CD8-positive, alpha-beta memory T cell (primary cell): ENCODE results near the gene FDXR. TPM values are rescaled to one million over a fixed set of nuclear protein-coding genes. Genes with fewer than 3 reads are reported as not detected.
A peak's percentile ranks its signal among the peaks of the same experiment; 100 is the strongest.

ENCODE experiments used
- CTCF ChIA-PET: fragments of 350-600 bp; sonication (Branson Sonifier 250); formaldehyde crosslinking; loops from one replicate; lab custom pipeline; 2021; ENCODE audit warnings: antibody characterized with exemption; lab: Charles Lee
- POLR2A ChIA-PET: fragments of 350-600 bp; sonication (Branson Sonifier 250); formaldehyde crosslinking; loops from one replicate; lab custom pipeline; 2021; ENCODE audit warnings: antibody characterized with exemption; lab: Charles Lee
- DNase-seq, 5 donors: peaks; one replicate each; pipeline versions ENCODE4 v3.0.0 to v3.0.0-alpha.2; 2020 to 2022; ENCODE audit warnings: mixed read lengths in 1 of 5
- H3K27ac ChIP-seq: one replicate; pipeline ENCODE4 v1.7.0; 2013; ENCODE audit warnings: low read depth, mild to moderate bottlenecking, low read length, moderate library complexity
- H3K27me3 ChIP-seq: 2 replicates; pipeline ENCODE4 v1.7.0; 2013; ENCODE audit warnings: low read length, mild to moderate bottlenecking; ENCODE audit not compliant: insufficient read depth, poor library complexity, severe bottlenecking
- H3K36me3 ChIP-seq: 2 replicates; pipeline ENCODE4 v1.7.0; 2013; ENCODE audit warnings: mild to moderate bottlenecking, low read length, moderate library complexity; ENCODE audit not compliant: insufficient read depth
- H3K4me1 ChIP-seq: 2 replicates; pipeline ENCODE4 v1.7.0; 2013; ENCODE audit warnings: mild to moderate bottlenecking, low read length, moderate library complexity; ENCODE audit not compliant: insufficient read depth
- H3K4me3 ChIP-seq: 2 replicates; pipeline ENCODE4 v1.7.0; 2013; ENCODE audit warnings: mild to moderate bottlenecking, low read length
- H3K9me3 ChIP-seq: 2 replicates; pipeline ENCODE4 v1.7.0; 2013; ENCODE audit warnings: mild to moderate bottlenecking, low read length
- H3K27ac Mint-ChIP-seq, 8 donors: one replicate each; pipeline ENCODE4 v1.8.0; 2020 to 2021; ENCODE audit warnings: mixed read lengths in 8 of 8, mild to moderate bottlenecking in 6 of 8, inconsistent platforms in 3 of 8, moderate library complexity in 3 of 8
- H3K27me3 Mint-ChIP-seq, 2 donors: one replicate each; pipeline ENCODE4 v1.8.0; 2020 to 2021; ENCODE audit warnings: mixed read lengths in 2 of 2, mild to moderate bottlenecking in 1 of 2, moderate library complexity in 1 of 2
- H3K36me3 Mint-ChIP-seq, 3 donors: one replicate each; pipeline ENCODE4 v1.8.0; 2020 to 2021; ENCODE audit warnings: mixed read lengths in 3 of 3, inconsistent platforms in 1 of 3, mild to moderate bottlenecking in 1 of 3
- H3K4me1 Mint-ChIP-seq, 3 donors: one replicate each; pipeline ENCODE4 v1.8.0; 2020 to 2021; ENCODE audit warnings: mixed read lengths in 3 of 3, inconsistent platforms in 1 of 3, mild to moderate bottlenecking in 1 of 3
- H3K4me3 Mint-ChIP-seq, 7 donors: one replicate each; pipeline ENCODE4 v1.8.0; 2020 to 2021; ENCODE audit warnings: mixed read lengths in 7 of 7, mild to moderate bottlenecking in 6 of 7, moderate library complexity in 4 of 7, inconsistent platforms in 2 of 7
- H3K9me3 Mint-ChIP-seq, 5 donors: one replicate each; pipeline ENCODE4 v1.8.0; 2020 to 2022; ENCODE audit warnings: mixed read lengths in 5 of 5, mild to moderate bottlenecking in 3 of 5, moderate library complexity in 2 of 5, inconsistent platforms in 1 of 5
- polyA plus RNA-seq: library from polyadenylated mRNA; unstranded; fragments of 300-500 nt; fragmentation: Illumina TruSeq; gene quantifications from one replicate; pipeline ENCODE4 v1.2.3, GENCODE V29; 2021
- total RNA-seq, 2 experiments: library from RNA; stranded (reverse); gene quantifications; one replicate each; pipeline ENCODE4 v1.2.3, GENCODE V29; 2021

The FDXR gene
- total and polyA plus RNA-seq, 3 experiments from 2014 or later: 6.4 to 33.3 (median 32.9) TPM

DNA sequence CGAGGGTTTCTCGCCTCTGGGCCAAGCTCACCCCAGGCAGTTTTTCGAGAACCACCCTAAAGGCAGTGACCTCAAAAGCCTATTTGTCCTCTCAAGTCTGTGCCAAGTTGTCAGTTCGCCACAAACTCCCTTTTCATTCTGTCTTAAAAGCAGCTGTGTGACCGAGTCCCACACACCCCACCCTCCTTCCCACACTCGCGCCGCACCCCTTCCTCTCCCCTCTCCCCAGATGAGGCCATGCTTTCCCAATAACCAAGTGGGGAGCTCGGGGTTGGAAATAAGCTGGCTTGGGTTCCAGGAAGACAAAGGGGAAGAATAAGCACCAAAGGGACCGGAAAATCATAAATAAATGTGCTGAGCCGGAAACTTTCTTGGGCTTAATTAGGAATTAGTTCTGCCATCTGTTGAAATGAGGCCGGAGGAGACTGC, 49.8 kb downstream of the FDXR start:
- no peak overlapping the region for H3K27ac Mint-ChIP-seq
- Histone ChIP-seq H3K36me3 (peaks cover 6% of the 10 kb centered on the region), H3K9me3 (no peaks in the 10 kb centered on the region)

DNA sequence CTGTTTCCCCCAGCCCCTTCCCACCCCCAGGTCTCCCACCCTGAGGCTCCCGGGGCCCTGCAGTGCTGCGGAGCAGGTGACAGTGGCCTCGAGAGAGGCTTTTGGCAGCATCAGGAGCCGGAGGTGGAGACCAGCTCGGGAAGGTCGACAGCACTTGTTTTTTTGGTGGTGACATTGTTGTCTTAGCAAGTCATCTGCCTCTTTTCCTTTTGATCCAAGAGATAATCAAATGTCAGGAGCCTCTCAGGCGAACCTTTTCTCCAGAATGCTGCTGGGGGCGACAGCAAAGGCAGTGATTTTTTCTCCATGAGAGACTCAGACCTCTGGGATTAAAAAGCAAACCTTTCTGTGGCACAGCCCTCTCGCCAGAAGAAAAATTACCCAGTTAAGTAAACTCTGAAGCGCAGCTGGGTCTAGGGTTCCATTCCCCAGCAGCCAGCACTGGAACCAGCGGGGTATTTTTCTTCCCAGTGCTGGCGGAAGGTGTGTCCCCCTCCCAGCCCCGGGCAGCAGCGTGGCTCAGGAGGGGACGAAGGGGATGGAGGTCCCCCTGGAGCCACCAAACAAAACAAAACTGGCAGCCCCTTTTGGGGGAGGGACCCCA, 50.4 kb downstream of the FDXR start:
- Mint-ChIP-seq H3K4me1 (peaks cover 0 to 1% (median 0%) of the 10 kb centered on the region in 3 donors), H3K9me3 (no peaks in the 10 kb centered on the region), H3K27ac (no peak overlapping the region), H3K27me3 (no peaks in the 10 kb centered on the region), H3K36me3 (peaks cover 3 to 75% (median 3%) of the 10 kb centered on the region in 3 donors), H3K4me3 (no peak overlapping the region)
- DNase-seq: no peak
- ChIA-PET POLR2A (no interaction called here), CTCF (no interaction called here)
- Histone ChIP-seq H3K36me3 (peaks cover 6% of the 10 kb centered on the region), H3K27ac (no peak overlapping the region), H3K4me1 (no peaks in the 10 kb centered on the region), H3K27me3 (no peaks in the 10 kb centered on the region), H3K4me3 (no peak overlapping the region), H3K9me3 (no peaks in the 10 kb centered on the region)

More for the DNA sequence above, 49.8 kb downstream of the FDXR start:
- Histone ChIP-seq H3K4me3 (no peak overlapping the region), H3K27me3 (no peaks in the 10 kb centered on the region), H3K27ac (no peak overlapping the region), H3K4me1 (no peaks in the 10 kb centered on the region)
- no peak overlapping the region for H3K4me3 Mint-ChIP-seq
- H3K9me3 Mint-ChIP-seq: no peaks in the 10 kb centered on the region
- H3K27me3 Mint-ChIP-seq: no peaks in the 10 kb centered on the region
- peaks cover 3 to 74% (median 3%) of the 10 kb centered on the region in 3 donors for H3K36me3 Mint-ChIP-seq
- CTCF ChIA-PET: no interaction called here
- POLR2A ChIA-PET: no interaction called here
- peaks cover 0 to 1% (median 0%) of the 10 kb centered on the region in 3 donors for H3K4me1 Mint-ChIP-seq
- no peak for DNase-seq

DNA sequence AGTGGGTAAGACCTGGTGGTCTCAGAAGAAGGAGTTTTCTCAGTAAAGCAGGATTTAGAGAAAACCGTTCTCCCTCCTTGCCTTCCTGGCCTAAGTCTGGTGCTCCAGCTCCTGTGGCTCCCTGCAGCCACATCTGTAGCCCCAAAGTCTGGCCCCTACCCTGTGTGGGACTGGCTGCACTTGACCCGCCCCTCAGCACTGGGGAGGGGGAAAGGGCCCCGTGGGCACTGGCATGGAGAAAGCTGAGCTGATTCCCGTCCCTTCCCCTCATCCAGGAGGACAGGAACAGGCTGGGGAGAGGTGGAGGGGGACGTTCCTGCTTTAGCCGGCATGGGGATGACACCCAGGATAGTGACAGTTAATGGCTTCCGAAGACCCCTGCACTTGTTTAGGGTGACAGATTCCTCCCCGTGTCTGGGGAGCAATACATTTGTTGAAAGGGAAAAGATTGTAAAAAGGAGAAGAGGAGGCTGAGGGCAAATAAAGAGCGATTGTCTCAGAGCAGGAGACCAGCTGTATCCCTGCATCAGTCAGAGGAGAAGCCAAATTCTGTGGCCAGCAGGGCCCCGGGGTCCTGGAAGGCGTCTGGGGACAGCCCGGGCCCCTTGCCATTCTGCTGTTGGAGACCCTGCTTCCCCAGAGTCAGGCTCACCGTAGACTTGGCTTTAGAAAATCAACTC, 51.0 kb downstream of the FDXR start:
- H3K4me3 ChIP-seq: no peak overlapping the region
- no peak for DNase-seq
- H3K36me3 ChIP-seq: peaks cover 6% of the 10 kb centered on the region
- H3K4me1 ChIP-seq: no peaks in the 10 kb centered on the region
- H3K9me3 ChIP-seq: no peaks in the 10 kb centered on the region
- peaks cover 3 to 77% (median 6%) of the 10 kb centered on the region in 3 donors for H3K36me3 Mint-ChIP-seq
- H3K4me3 Mint-ChIP-seq: peak overlapping the region in 1 of 7 donors; percentile 6
- H3K27me3 ChIP-seq: no peaks in the 10 kb centered on the region
- no peak overlapping the region for H3K27ac ChIP-seq
- no peaks in the 10 kb centered on the region for H3K4me1 Mint-ChIP-seq
- H3K27me3 Mint-ChIP-seq: no peaks in the 10 kb centered on the region
- H3K9me3 Mint-ChIP-seq: no peaks in the 10 kb centered on the region
- ChIA-PET CTCF (no interaction called here), POLR2A (no interaction called here)
- no peak overlapping the region for H3K27ac Mint-ChIP-seq

DNA sequence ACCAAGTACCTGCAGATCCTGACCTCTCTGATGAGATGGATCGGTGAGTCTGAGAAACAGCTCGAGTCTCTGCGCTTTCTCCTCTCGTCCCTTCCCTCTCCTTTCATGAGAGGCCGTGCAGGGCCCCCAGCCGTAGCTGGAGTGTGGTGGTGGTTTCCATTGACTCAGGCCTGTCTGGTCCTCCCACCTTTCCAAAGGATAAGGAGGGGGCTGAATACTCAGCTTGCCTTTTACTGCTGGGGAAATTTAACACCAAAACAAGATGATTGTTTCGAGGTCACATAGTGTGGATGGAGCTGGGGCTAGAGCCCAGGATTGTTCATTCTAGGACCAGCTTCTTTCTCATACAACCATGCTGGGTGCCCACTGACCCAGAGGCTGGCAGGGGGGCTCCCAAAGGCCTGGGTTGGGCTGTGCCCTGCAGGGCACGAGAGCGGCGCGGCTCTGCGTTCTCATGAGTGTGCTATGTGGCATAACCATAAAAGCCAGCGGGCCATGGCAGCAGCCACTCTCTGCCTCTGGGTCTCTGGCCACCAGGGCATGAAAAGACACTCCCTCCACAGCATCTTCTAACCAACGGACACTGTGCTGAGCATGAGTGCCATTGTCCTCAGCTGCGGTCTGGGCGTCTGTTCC, 52.9 kb downstream of the FDXR start:
- CTCF ChIA-PET: no interaction called here
- no peak for DNase-seq
- Histone ChIP-seq H3K4me3 (no peak overlapping the region), H3K4me1 (no peaks in the 10 kb centered on the region), H3K27ac (no peak overlapping the region), H3K9me3 (no peaks in the 10 kb centered on the region), H3K36me3 (peaks cover 6% of the 10 kb centered on the region), H3K27me3 (no peaks in the 10 kb centered on the region)
- POLR2A ChIA-PET: no interaction called here
- Mint-ChIP-seq H3K36me3 (peaks cover 3 to 74% (median 7%) of the 10 kb centered on the region in 3 donors), H3K27me3 (no peaks in the 10 kb centered on the region), H3K4me3 (no peak overlapping the region), H3K4me1 (peaks cover 0 to 3% (median 0%) of the 10 kb centered on the region in 3 donors), H3K9me3 (no peaks in the 10 kb centered on the region), H3K27ac (no peak overlapping the region)

DNA sequence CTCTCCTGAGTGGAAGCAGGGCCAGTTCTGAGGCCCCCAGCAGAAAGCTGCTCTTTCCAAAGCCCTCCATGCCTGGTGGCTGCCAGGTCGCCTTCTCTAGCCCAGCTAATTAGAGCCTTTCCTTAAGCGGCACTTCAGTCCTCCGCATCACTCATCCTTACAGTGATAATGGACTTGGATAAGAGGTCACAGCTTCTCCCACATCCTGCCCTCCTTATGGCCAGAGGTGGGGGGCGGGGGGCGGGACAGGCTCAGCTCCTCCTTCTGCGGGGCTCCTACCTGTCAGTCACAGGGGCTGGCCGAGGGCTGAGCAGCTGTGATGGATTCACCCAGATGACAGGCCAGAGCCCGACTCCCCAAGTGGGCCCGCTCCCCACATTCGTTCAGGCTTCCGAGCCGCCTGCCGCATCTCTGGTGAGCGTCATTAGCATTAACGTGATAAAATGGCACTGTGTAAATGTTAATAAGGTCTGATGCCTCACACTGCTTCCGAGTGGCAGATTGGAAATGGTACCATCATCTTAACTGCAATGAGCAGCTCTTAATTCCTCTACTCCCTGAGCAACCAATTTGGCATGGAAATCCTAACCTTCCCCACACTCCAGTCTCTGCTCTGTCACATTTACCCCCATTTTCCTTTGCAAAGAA, 54.4 kb downstream of the FDXR start:
- no peak for DNase-seq
- Histone ChIP-seq H3K27me3 (no peaks in the 10 kb centered on the region), H3K36me3 (peaks cover 6% of the 10 kb centered on the region), H3K4me3 (no peak overlapping the region), H3K9me3 (no peaks in the 10 kb centered on the region), H3K4me1 (no peaks in the 10 kb centered on the region), H3K27ac (no peak overlapping the region)
- H3K36me3 Mint-ChIP-seq: peaks cover 3 to 74% (median 7%) of the 10 kb centered on the region in 3 donors
- H3K9me3 Mint-ChIP-seq: no peaks in the 10 kb centered on the region
- H3K27ac Mint-ChIP-seq: no peak overlapping the region
- H3K4me3 Mint-ChIP-seq: no peak overlapping the region
- H3K4me1 Mint-ChIP-seq: peaks cover 0 to 3% (median 0%) of the 10 kb centered on the region in 3 donors
- POLR2A ChIA-PET: no interaction called here
- CTCF ChIA-PET: interaction anchor here (1.3 kb wide), 1 partner anchor 27 kb away, joined by 3 read pairs; no protein-coding TSS in a partner anchor
- no peaks in the 10 kb centered on the region for H3K27me3 Mint-ChIP-seq

DNA sequence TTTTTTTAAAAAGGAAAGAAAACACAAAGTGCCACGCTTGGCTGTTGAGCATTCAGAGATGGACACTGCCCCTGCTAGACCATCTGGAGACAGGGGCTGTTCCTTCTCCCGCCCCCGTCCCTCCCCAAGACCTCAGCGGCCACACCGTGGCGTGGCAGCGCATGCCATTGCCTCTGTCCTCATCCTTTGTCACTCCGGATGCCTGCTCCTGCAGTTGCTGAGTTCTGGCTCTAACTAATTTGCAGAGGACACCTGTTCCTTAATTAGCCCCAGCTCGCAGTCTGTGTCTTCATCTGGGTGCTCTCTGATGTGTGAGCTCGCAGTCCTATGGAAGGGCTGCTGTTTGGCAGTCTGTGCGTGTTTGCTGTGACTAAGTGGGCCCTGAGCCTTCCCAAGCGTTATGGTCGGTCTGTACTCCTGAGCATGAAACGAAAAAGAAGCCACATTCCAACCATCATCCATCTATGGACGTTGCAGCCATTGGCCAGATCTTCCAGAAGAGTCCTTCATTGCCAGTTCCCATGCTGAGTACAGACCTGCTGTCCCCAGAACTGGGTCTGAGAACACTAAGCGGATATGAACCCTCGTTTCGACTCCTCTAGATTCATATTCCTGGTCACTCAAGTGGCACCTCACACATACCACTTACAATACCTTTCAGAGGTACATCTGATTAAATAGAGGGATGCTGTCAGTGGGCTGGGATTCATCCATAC, 55.7 kb downstream of the FDXR start:
- peaks cover 0 to 1% of the 10 kb centered on the region in 2 donors for H3K27me3 Mint-ChIP-seq
- Histone ChIP-seq H3K4me3 (no peak overlapping the region), H3K4me1 (no peaks in the 10 kb centered on the region), H3K27me3 (no peaks in the 10 kb centered on the region), H3K27ac (no peak overlapping the region), H3K36me3 (peaks cover 6% of the 10 kb centered on the region), H3K9me3 (no peaks in the 10 kb centered on the region)
- peaks cover 3 to 81% (median 10%) of the 10 kb centered on the region in 3 donors for H3K36me3 Mint-ChIP-seq
- peak overlapping the region in 1 of 8 donors; percentile 36 for H3K27ac Mint-ChIP-seq
- POLR2A ChIA-PET: no interaction called here
- CTCF ChIA-PET: interaction anchor here (1.0 to 1.1 kb wide), 2 partner anchors 81 to 160 kb away, joined by 3 to 4 read pairs; no protein-coding TSS in a partner anchor
- H3K9me3 Mint-ChIP-seq: no peaks in the 10 kb centered on the region
- DNase-seq: no peak
- H3K4me1 Mint-ChIP-seq: peaks cover 0 to 3% (median 0%) of the 10 kb centered on the region in 3 donors
- no peak overlapping the region for H3K4me3 Mint-ChIP-seq

DNA sequence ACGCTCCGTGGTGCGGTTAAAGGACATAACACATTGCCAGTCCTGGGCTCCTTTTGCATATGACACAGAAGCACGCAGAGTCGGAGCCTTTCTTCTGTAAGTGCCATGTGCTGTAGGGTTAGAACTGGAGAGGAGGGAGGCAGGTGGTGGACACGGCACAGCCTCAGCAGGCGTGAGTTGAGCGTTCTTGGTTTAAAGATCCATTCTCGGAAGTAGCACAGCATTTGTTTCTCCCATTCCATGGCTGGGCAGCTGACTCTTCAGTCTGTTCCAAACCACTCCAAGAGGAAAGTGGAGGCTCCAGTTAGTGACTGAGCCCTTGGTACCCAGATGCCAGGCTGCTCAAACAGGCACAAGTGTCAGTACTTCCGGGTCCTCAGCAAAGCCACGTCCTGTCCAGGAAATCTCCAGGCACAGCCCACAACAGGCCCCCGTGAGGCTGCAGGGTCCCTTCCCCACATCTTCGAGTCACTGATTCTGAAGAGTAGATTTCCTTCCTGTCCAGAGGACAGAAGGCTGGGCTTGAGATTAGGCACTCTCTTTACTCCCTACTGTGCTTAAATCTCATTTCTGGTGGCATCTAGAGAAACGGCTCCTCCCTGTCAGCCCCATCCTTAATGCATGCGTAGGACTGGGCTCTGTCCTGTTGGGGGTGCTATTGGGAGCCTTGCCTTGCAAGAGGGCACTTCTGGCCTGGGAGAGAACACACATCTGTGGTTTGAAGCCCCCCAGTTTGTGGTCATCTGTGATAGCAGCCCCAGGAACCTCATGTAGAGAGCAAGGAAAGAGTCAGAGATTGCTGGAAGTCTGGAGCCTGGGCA, 57.0 kb downstream of the FDXR start:
- POLR2A ChIA-PET: no interaction called here
- Histone ChIP-seq H3K4me3 (no peak overlapping the region), H3K9me3 (no peaks in the 10 kb centered on the region), H3K36me3 (peaks cover 6% of the 10 kb centered on the region), H3K27ac (no peak overlapping the region), H3K27me3 (no peaks in the 10 kb centered on the region), H3K4me1 (no peaks in the 10 kb centered on the region)
- H3K4me1 Mint-ChIP-seq: peaks cover 0 to 3% (median 0%) of the 10 kb centered on the region in 3 donors
- H3K36me3 Mint-ChIP-seq: peaks cover 3 to 76% (median 11%) of the 10 kb centered on the region in 3 donors
- CTCF ChIA-PET: no interaction called here
- DNase-seq: no peak
- H3K4me3 Mint-ChIP-seq: no peak overlapping the region
- no peaks in the 10 kb centered on the region for H3K9me3 Mint-ChIP-seq
- peaks cover 0 to 1% of the 10 kb centered on the region in 2 donors for H3K27me3 Mint-ChIP-seq
- H3K27ac Mint-ChIP-seq: peak overlapping the region in 2 of 8 donors; percentile 42 to 80
